GM23338 (cell line): ENCODE data around the gene ZNF280D.

Source experiments
- CREB1 ChIP-seq: fragments of 250-450 bp; sonication (Bioruptor Pico); IDR thresholded peaks from 2 replicates; pipeline ENCODE4 v1.5.0; 2020; ENCODE audit warnings: low read depth, mild to moderate bottlenecking, moderate library complexity
- EZH2 ChIP-seq: fragments of 200-600 bp; sonication (generic); IDR thresholded peaks from one replicate; pipeline ENCODE4 v1.8.0; 2017; ENCODE audit warnings: antibody characterized with exemption, mild to moderate bottlenecking, low read depth; ENCODE audit not compliant: unreplicated experiment
- EZH2phosphoT487 ChIP-seq: fragments of 200-600 bp; sonication (generic); IDR thresholded peaks from one replicate; pipeline ENCODE4 v1.8.1; 2018; ENCODE audit warnings: antibody characterized with exemption; ENCODE audit not compliant: unreplicated experiment
- JUNB ChIP-seq: IDR thresholded peaks from one replicate; pipeline ENCODE4 v1.6.1; 2016; ENCODE audit warnings: antibody characterized with exemption; ENCODE audit not compliant: unreplicated experiment
- NANOG ChIP-seq: IDR thresholded peaks from 2 replicates; pipeline ENCODE4 v1.6.1; 2016; ENCODE audit warnings: antibody characterized with exemption, borderline replicate concordance
- POLR2AphosphoS5 ChIP-seq: IDR thresholded peaks from 2 replicates; pipeline ENCODE4 v1.6.1; 2016; ENCODE audit warnings: antibody characterized with exemption, low read depth
- STAT1 ChIP-seq: IDR thresholded peaks from one replicate; pipeline ENCODE4 v1.6.1; 2016; ENCODE audit warnings: antibody characterized with exemption; ENCODE audit not compliant: unreplicated experiment
- ZNF114 ChIP-seq: fragments of 250-450 bp; sonication (Bioruptor Pico); IDR thresholded peaks from 2 replicates; pipeline ENCODE4 v1.5.0; 2020; ENCODE audit warnings: mild to moderate bottlenecking, moderate library complexity
- ZNF331 ChIP-seq: fragments of 250-450 bp; sonication (Bioruptor Pico); IDR thresholded peaks from 2 replicates; pipeline ENCODE4 v1.5.0; 2020; ENCODE audit warnings: low read depth, mild to moderate bottlenecking, moderate library complexity
- TF ChIP-seq, protein P1 (sequence below), 2 experiments: fragments of 200-600 bp in 1 of 2; sonication (generic) in 1 of 2; conservative IDR thresholded peaks; 2 replicates each; pipeline versions ENCODE4 v1.5.1 to v1.6.1; 2016 to 2017; ENCODE audit warnings: antibody characterized with exemption in 2 of 2, low read depth in 2 of 2, mild to moderate bottlenecking in 2 of 2, moderate library complexity in 1 of 2
- TF ChIP-seq, protein P2 (sequence below): IDR thresholded peaks from one replicate; pipeline ENCODE4 v1.6.1; 2018; ENCODE audit warnings: antibody characterized with exemption; ENCODE audit not compliant: unreplicated experiment
- TF ChIP-seq, protein P3 (sequence below): IDR thresholded peaks from 2 replicates; pipeline ENCODE4 v1.6.1; 2016; ENCODE audit warnings: antibody characterized with exemption

DNA sequence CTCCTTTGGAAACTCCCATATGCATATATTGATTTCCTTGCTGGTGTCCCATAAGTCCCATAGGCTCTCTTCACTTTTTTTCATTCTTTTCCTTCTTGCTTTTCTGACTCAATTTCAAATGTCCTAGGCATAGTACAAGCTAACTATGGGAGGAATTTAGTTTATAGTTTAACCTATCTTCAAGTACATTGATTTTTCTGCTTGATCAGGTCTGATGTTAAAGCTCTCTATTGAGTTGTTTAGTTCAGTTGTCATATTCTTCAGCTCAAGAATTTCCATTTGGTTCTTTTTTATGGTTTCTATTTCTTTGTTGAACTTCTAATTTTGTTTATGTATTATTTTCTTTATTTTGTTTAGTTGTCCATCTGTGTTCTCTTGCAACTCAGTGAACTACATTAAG is 147.1 kb downstream of the ZNF280D start:
- TF ChIP-seq POLR2AphosphoS5 (no peak), EZH2phosphoT487 (no peak), EZH2 (no peak), NANOG (no peak), STAT1 (no peak), CREB1 (CRISPR knock-in tag) (no peak), JUNB (no peak), ZNF114 (CRISPR knock-in tag) (no peak), ZNF331 (no peak)
- TF ChIP-seq, protein P1, sequence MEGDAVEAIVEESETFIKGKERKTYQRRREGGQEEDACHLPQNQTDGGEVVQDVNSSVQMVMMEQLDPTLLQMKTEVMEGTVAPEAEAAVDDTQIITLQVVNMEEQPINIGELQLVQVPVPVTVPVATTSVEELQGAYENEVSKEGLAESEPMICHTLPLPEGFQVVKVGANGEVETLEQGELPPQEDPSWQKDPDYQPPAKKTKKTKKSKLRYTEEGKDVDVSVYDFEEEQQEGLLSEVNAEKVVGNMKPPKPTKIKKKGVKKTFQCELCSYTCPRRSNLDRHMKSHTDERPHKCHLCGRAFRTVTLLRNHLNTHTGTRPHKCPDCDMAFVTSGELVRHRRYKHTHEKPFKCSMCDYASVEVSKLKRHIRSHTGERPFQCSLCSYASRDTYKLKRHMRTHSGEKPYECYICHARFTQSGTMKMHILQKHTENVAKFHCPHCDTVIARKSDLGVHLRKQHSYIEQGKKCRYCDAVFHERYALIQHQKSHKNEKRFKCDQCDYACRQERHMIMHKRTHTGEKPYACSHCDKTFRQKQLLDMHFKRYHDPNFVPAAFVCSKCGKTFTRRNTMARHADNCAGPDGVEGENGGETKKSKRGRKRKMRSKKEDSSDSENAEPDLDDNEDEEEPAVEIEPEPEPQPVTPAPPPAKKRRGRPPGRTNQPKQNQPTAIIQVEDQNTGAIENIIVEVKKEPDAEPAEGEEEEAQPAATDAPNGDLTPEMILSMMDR (conservative IDR thresholded peaks at IDR 0.05; ENCODE audit: low read depth in 2 of 2): no peak
- TF ChIP-seq, protein P2, sequence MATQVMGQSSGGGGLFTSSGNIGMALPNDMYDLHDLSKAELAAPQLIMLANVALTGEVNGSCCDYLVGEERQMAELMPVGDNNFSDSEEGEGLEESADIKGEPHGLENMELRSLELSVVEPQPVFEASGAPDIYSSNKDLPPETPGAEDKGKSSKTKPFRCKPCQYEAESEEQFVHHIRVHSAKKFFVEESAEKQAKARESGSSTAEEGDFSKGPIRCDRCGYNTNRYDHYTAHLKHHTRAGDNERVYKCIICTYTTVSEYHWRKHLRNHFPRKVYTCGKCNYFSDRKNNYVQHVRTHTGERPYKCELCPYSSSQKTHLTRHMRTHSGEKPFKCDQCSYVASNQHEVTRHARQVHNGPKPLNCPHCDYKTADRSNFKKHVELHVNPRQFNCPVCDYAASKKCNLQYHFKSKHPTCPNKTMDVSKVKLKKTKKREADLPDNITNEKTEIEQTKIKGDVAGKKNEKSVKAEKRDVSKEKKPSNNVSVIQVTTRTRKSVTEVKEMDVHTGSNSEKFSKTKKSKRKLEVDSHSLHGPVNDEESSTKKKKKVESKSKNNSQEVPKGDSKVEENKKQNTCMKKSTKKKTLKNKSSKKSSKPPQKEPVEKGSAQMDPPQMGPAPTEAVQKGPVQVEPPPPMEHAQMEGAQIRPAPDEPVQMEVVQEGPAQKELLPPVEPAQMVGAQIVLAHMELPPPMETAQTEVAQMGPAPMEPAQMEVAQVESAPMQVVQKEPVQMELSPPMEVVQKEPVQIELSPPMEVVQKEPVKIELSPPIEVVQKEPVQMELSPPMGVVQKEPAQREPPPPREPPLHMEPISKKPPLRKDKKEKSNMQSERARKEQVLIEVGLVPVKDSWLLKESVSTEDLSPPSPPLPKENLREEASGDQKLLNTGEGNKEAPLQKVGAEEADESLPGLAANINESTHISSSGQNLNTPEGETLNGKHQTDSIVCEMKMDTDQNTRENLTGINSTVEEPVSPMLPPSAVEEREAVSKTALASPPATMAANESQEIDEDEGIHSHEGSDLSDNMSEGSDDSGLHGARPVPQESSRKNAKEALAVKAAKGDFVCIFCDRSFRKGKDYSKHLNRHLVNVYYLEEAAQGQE: no peak
- TF ChIP-seq, protein P3, sequence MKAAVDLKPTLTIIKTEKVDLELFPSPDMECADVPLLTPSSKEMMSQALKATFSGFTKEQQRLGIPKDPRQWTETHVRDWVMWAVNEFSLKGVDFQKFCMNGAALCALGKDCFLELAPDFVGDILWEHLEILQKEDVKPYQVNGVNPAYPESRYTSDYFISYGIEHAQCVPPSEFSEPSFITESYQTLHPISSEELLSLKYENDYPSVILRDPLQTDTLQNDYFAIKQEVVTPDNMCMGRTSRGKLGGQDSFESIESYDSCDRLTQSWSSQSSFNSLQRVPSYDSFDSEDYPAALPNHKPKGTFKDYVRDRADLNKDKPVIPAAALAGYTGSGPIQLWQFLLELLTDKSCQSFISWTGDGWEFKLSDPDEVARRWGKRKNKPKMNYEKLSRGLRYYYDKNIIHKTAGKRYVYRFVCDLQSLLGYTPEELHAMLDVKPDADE: no peak
